Measurements from ENCODE around the gene TMEM150B.

- TF ChIP-seq POLR2AphosphoS5 (IDR thresholded peaks at IDR 0.05; ENCODE audit: insufficient read depth in 1 of 2, low read depth in 1 of 2) (no peak), CTCF (IDR thresholded peaks at IDR 0.05) (no peak), POLR2A (IDR thresholded peaks at IDR 0.05) (no peak)
Observed at GRCh38 chr19:55311397-55311796, 13.7 kb downstream of the TMEM150B start.
